Measurements from ENCODE around the gene MT1H. TPM values are rescaled to one million over a fixed set of nuclear protein-coding genes. Genes with fewer than 3 reads are reported as not detected.
A peak's percentile ranks its signal among the peaks of the same experiment; 100 is the strongest.
"Not testable (repeated sequence)": the region's sequence is repeated elsewhere in the genome, so short reads cannot be mapped to it uniquely, and the experiment has no call there.

Gene MT1H
- not detected for total RNA-seq

DNA sequence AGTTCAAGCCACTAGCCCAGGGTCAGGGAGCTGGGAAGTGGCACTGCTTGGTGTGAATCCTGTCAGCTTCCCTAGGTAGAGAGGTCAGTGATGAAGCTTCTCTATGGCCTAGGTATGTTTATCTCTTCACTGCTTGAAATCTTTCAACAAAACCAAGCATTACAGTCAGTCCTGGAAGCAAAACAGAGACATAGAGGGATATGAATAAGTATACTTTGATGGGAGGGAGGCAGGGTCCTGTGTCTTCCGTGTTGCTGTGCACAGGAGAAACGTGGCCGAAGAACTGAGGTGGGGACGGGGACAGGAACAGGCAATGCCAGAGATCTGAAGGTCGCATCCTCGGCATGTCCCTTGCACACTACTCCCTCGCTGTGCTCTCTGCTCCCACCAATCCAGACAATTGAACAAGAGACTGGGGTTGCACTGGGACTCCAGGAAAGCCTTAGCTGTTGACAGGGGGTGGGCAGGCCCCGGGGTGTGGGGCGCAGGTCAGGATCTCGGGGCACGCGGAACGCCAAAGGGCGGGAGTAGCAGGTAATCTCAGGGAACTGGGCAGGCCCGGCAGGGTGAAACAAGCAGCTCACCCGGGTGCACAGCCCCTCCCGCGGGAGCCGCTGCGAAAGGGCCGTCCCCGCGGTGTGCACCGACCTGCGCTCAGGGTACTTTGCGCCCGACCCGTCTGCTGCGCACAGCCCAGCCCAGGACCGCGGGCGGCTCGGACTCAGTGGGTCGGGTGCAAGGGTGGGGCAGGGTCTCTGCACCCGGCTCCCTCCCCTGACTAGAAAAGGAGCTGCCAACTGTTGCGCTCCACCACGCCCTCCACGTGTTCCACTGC is at the start of gene MT1H:
Gene MT1H, plus strand, starts transcription at position 810 of the 835 bp plus-strand sequence. CDS start 71 bp downstream, outside the sequence.
- no peak within 1 kb of the TSS for H3K27ac ChIP-seq
- H3K27me3 ChIP-seq, result peaks cover 5 to 13% of the 10 kb centered on the region in 2 donors
- TF ChIP-seq, protein P1, sequence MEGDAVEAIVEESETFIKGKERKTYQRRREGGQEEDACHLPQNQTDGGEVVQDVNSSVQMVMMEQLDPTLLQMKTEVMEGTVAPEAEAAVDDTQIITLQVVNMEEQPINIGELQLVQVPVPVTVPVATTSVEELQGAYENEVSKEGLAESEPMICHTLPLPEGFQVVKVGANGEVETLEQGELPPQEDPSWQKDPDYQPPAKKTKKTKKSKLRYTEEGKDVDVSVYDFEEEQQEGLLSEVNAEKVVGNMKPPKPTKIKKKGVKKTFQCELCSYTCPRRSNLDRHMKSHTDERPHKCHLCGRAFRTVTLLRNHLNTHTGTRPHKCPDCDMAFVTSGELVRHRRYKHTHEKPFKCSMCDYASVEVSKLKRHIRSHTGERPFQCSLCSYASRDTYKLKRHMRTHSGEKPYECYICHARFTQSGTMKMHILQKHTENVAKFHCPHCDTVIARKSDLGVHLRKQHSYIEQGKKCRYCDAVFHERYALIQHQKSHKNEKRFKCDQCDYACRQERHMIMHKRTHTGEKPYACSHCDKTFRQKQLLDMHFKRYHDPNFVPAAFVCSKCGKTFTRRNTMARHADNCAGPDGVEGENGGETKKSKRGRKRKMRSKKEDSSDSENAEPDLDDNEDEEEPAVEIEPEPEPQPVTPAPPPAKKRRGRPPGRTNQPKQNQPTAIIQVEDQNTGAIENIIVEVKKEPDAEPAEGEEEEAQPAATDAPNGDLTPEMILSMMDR (IDR thresholded peaks at IDR 0.05), result no peak
- no peaks in the 10 kb centered on the region for H3K9me3 ChIP-seq
- H3K36me3 ChIP-seq, result no peaks in the 10 kb centered on the region
- H3K4me1 ChIP-seq, result peaks cover 0 to 18% of the 10 kb centered on the region in 2 donors
- H3K4me3 ChIP-seq, result no peak within 1 kb of the TSS
- no peak for DNase-seq (ENCODE audit: low spot score)

DNA sequence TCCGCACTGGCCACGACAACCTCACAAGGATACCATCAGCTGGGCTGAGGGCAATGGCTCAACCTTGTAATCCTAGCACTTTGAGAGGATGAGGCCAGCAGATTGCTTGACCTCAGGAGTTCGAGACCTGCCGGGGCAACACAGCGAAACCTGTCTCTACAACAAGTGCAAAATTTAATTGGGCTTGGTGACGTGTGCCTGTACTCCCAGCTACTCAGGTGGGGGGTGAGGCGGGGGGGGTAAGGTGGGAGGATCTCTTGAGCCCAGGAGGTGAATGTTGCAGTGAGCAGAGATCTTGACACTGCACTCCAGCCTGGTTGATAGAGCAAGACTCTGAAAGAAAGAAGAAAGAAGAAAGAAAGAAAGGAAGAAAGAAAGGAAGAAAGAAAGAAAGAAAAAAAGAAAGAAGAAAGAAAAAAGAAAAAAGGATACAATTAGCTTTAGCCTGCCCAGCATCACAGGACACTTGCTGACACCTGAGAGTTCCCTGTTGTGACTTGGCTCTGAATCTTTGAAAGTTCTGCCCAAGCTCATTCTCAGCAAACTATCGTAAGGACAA is 49.2 kb upstream of the MT1H start:
- TF ChIP-seq, protein P1 (IDR thresholded peaks at IDR 0.05), result no peak
- H3K4me1 ChIP-seq, result peaks cover 0 to 40% of the 10 kb centered on the region in 2 donors
- DNase-seq (ENCODE audit: low spot score), result no peak
- H3K27ac ChIP-seq, result peak overlapping the region; percentile 4 to 86
- no peaks in the 10 kb centered on the region for H3K27me3 ChIP-seq
- no peaks in the 10 kb centered on the region for H3K36me3 ChIP-seq
- H3K4me3 ChIP-seq, result no peak overlapping the region
- H3K9me3 ChIP-seq, result no peaks in the 10 kb centered on the region

DNA sequence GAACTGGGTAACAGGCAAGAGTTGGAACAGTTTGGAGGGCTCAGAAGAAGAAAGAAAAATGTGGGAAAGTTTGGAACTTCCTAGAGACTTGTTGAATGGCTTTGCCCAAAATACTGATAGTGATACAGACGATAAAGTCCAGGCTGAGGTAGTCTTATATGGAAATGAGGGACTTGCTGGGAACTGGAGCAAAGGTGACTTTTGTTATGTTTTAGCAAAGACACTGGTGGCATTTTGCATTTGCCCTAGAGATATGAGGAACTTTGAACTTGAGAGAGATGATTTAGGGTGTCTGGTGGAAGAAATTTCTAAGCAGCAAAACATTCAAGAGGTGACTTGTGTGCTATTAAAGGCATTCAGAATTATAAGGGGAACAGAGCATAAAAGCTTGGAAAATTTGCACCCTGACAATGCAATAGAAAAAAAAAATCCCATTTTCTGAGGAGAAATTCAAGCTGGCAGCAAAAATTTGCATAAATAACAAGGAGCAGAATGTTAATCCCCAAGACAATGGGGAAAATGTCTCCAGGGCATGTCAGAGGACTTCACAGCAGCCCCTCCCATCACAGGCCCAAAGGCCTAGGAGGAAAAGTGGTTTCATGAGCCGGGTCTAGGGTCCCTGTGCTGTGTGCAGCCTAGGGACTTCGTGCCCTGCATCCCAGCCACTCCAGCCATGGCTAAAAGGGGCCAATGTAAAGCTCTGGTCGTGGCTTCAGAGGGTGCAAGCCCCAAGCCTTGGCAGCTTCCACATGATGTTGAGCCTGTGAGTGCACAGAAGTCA is 47.8 kb upstream of the MT1H start:
- not testable (repeated sequence) for DNase-seq (ENCODE audit: low spot score); H3K27me3 ChIP-seq
- peak overlapping the region; percentile 55 to 86 for H3K27ac ChIP-seq

DNA sequence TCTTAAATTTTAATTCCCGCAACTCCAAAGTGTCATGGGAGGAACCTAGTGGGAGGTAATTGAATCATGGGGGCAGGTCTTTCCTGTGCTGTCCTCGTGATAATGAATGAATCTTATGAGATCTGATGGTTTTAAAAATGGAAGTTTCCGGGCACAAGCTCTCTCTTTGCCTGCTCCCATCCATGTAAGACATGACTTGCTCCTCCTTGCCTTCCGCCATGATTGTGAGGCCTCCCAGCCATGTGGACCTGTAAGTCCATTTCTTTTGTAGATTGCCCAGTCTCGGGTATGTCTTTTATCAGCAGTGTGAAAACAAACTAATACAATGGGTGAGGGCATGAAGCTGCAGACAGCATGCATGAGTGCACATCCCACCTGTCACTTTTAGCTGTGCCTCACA is 46.4 kb upstream of the MT1H start:
- peak overlapping the region in 1 of 2 donors; percentile 55 for H3K27ac ChIP-seq
- H3K4me1 ChIP-seq, result peaks cover 0 to 40% of the 10 kb centered on the region in 2 donors
- H3K4me3 ChIP-seq; H3K27me3 ChIP-seq; H3K9me3 ChIP-seq; DNase-seq (ENCODE audit: low spot score); H3K36me3 ChIP-seq: not testable (repeated sequence)

More for the DNA sequence above, 47.8 kb upstream of the MT1H start:
- H3K4me1 ChIP-seq, result peaks cover 0 to 46% of the 10 kb centered on the region in 2 donors
- H3K4me3 ChIP-seq, H3K9me3 ChIP-seq, H3K36me3 ChIP-seq: not testable (repeated sequence)

GRCh38 chr16:56623637-56624036 is 46.0 kb upstream of the MT1H start:
- peaks cover 0 to 37% of the 10 kb centered on the region in 2 donors for H3K4me1 ChIP-seq
- no peaks in the 10 kb centered on the region for H3K9me3 ChIP-seq
- no peak for DNase-seq (ENCODE audit: low spot score)
- no peaks in the 10 kb centered on the region for H3K27me3 ChIP-seq
- TF ChIP-seq, protein P1 (IDR thresholded peaks at IDR 0.05), result no peak
- H3K27ac ChIP-seq, result no peak overlapping the region
- no peak overlapping the region for H3K4me3 ChIP-seq
- no peaks in the 10 kb centered on the region for H3K36me3 ChIP-seq

GRCh38 chr16:56625140-56625942 is 44.3 kb upstream of the MT1H start, which contains the start of gene MT1E:
MT1E (plus strand) TSS chr16:56625781; CDS start chr16:56625852, 71 bp downstream.
- DNase-seq (ENCODE audit: low spot score), result peak; percentile 89
- H3K4me3 ChIP-seq, result peak within 1 kb of the TSS; percentile 47 to 70
- H3K27me3 ChIP-seq, result no peaks in the 10 kb centered on the region
- TF ChIP-seq, protein P1 (IDR thresholded peaks at IDR 0.05), result peak in 1 of 2 donors; percentile 20
- H3K27ac ChIP-seq, result peak within 1 kb of the TSS; percentile 96
- no peaks in the 10 kb centered on the region for H3K9me3 ChIP-seq
- no peaks in the 10 kb centered on the region for H3K36me3 ChIP-seq
- peaks cover 0 to 34% of the 10 kb centered on the region in 2 donors for H3K4me1 ChIP-seq

Data from right atrium auricular region (tissue), 2 donors.